Upper lobe of right lung (tissue), 1 donor: ENCODE results near the gene SLC39A11. TPM values are rescaled to one million over a fixed set of nuclear protein-coding genes. Genes with fewer than 3 reads are reported as not detected.

Source experiments
- ATAC-seq: fragments of 200-7000 bp; cut with Tn5 transposase; one replicate; pipeline ENCODE4 v1.9.1; 2020; ENCODE audit warnings: mild to moderate bottlenecking, moderate library complexity
- DNase-seq: peaks from one replicate; pipeline ENCODE4 v3.0.0-alpha.2; 2020
- H3K27ac ChIP-seq: fragments of 200-600 bp; one replicate; pipeline ENCODE4 v1.8.0; 2022
- H3K27me3 ChIP-seq: fragments of 200-600 bp; one replicate; pipeline ENCODE4 v1.8.0; 2022; ENCODE audit warnings: mild to moderate bottlenecking
- H3K36me3 ChIP-seq: fragments of 200-600 bp; one replicate; pipeline ENCODE4 v1.8.0; 2022
- H3K4me1 ChIP-seq: fragments of 200-600 bp; one replicate; pipeline ENCODE4 v1.8.0; 2022
- H3K4me3 ChIP-seq: fragments of 200-600 bp; one replicate; pipeline ENCODE4 v1.8.0; 2022; ENCODE audit warnings: mild to moderate bottlenecking
- H3K9me3 ChIP-seq: fragments of 200-600 bp; one replicate; pipeline ENCODE4 v1.8.0; 2022
- intact Hi-C: fragments of 100-400 bp; cut with DNase I; formaldehyde crosslinking; loops from one replicate; pipeline ENCODE4 v1.11.0; 2022
- total RNA-seq: library from RNA; stranded (reverse); fragmentation: NEBNext Ultra II Directional; extraction: Animal tissue kit (Norgen Biotek cat#: 25700); gene quantifications from one replicate; pipeline ENCODE4 v1.2.1, GENCODE V29; 2021
- TF ChIP-seq, protein P1 (sequence below): fragments of 200-600 bp; IDR thresholded peaks from one replicate; pipeline ENCODE4 v1.8.0; 2022; ENCODE audit warnings: antibody characterized with exemption
- donor health status: DM: no; HTN: yes; CAD: no; lungs with severe emphysema.

SLC39A11 gene
- total RNA-seq, 1 donor from 2014 or later = 33.7 TPM

DNA sequence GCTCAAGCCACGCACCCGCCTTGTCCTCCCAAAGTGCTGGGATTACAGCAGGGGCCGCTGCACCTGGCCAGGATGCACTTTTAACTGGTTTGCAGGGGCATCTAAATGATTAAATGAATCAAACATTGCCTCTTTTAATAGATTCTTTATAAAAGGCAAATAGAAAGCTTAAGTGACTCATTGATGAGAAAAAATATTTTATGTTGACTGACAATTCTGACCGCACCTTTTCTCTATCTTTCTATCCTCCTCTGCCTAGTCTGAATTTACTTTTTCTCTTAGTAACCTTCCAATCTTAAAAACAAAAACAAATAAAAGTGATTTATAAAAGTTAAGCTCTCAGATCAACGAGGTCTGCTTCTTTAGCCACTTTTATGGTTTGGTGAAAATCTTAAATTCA lies 35.3 kb downstream of the SLC39A11 start:
- DNase-seq (no peak), ATAC-seq (no peak)
- Histone ChIP-seq H3K4me1 (no peaks in the 10 kb centered on the region), H3K27ac (no peak overlapping the region), H3K36me3 (no peaks in the 10 kb centered on the region), H3K9me3 (no peaks in the 10 kb centered on the region), H3K27me3 (no peaks in the 10 kb centered on the region), H3K4me3 (no peak overlapping the region)
- intact Hi-C loops = no loop called here
- TF ChIP-seq, protein P1, sequence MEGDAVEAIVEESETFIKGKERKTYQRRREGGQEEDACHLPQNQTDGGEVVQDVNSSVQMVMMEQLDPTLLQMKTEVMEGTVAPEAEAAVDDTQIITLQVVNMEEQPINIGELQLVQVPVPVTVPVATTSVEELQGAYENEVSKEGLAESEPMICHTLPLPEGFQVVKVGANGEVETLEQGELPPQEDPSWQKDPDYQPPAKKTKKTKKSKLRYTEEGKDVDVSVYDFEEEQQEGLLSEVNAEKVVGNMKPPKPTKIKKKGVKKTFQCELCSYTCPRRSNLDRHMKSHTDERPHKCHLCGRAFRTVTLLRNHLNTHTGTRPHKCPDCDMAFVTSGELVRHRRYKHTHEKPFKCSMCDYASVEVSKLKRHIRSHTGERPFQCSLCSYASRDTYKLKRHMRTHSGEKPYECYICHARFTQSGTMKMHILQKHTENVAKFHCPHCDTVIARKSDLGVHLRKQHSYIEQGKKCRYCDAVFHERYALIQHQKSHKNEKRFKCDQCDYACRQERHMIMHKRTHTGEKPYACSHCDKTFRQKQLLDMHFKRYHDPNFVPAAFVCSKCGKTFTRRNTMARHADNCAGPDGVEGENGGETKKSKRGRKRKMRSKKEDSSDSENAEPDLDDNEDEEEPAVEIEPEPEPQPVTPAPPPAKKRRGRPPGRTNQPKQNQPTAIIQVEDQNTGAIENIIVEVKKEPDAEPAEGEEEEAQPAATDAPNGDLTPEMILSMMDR = no peak

DNA sequence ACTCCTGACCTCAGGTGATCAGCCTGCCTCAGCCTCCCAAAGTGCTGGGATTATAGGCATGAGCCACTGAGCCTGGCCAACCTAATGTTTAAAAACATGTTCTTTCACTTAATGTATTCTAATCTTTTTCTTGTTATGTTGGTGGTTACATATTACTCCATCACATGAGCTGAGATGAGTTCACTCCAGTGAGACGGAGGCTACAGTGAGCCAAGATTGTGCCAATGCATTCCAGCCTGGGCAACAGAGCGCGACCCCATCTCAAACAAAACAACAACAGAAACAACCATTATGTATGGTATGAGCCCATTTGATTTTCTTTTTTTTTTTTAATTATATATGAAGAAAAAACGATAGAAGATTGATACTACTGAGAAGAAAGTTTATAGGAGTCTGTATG lies 39.6 kb downstream of the SLC39A11 start:
- DNase-seq = no peak
- no peaks in the 10 kb centered on the region for H3K36me3 ChIP-seq
- ATAC-seq = no peak
- intact Hi-C loops = no loop called here
- no peaks in the 10 kb centered on the region for H3K4me1 ChIP-seq
- H3K27ac ChIP-seq = no peak overlapping the region
- TF ChIP-seq, protein P1 = no peak
- no peak overlapping the region for H3K4me3 ChIP-seq
- H3K9me3 ChIP-seq = no peaks in the 10 kb centered on the region
- no peaks in the 10 kb centered on the region for H3K27me3 ChIP-seq

DNA sequence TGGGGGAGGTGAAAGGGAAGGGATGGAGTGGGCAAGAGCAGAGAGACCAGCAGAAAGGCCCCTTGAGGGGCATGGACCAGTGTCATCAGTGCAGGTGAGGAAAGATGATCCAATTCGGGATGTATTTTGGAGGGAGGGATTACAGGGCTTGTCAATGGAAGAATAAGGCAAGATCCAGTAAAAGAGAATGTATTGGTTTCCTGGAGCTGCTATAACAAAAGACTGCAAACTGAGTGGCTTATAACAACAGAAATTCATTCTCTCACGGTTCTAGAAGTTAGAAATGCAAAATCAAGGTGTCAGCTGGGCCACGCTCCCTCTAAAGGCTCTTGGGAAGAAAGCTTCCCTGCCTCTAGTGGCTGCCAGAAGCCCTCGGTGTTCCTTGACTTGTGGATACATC lies 41.7 kb downstream of the SLC39A11 start:
- H3K27me3 ChIP-seq = no peaks in the 10 kb centered on the region
- no peak overlapping the region for H3K27ac ChIP-seq
- intact Hi-C loops = no loop called here
- no peak for DNase-seq
- H3K36me3 ChIP-seq = no peaks in the 10 kb centered on the region
- no peaks in the 10 kb centered on the region for H3K4me1 ChIP-seq
- TF ChIP-seq, protein P1 = no peak
- H3K4me3 ChIP-seq = no peak overlapping the region
- H3K9me3 ChIP-seq = no peaks in the 10 kb centered on the region
- ATAC-seq = no peak

DNA sequence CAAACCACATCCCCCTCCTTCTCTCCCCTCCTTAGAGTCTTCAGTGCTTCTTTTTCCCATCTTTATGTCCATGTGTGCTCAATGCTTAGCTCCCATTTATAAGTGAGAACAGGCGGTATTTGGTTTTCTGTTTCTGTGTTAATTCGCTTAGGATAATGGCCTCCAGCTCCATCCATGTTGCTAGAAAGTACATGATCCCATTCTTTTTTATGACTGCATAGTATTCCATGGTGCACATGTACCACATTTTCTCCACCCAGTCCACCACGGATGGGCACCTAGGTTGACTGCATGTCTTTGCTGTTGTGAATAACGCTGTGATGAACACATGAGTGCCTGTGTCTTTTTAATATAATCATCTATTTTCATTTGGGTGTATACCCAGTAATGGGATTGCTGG lies 44.3 kb downstream of the SLC39A11 start:
- H3K4me3 ChIP-seq = no peak overlapping the region
- H3K4me1 ChIP-seq = peaks cover 4% of the 10 kb centered on the region
- no peak overlapping the region for H3K27ac ChIP-seq
- intact Hi-C loops = no loop called here
- TF ChIP-seq, protein P1 = no peak
- no peaks in the 10 kb centered on the region for H3K36me3 ChIP-seq
- H3K9me3 ChIP-seq = no peaks in the 10 kb centered on the region
- DNase-seq (no peak), ATAC-seq (no peak)
- no peaks in the 10 kb centered on the region for H3K27me3 ChIP-seq

DNA sequence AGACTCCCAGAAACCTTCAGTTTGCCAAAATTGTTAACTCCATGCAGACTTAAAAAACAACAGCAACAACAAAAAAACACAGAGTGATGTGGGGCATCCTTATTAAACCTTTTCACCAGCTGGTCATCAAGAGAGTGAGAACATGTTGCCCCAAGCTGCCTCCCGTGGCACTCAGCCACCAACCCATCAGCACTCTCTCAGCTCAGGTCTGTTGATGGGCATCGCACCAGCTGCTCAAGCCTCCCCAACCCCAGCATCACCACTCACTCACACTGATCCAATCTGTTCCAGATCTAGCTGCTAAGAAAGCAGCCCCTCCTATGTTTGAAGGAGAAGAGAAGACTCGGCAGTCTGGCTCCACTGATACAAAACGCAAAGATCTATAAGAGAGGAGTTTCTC lies 46.8 kb downstream of the SLC39A11 start:
- DNase-seq = no peak
- Histone ChIP-seq H3K9me3 (no peaks in the 10 kb centered on the region), H3K4me3 (no peak overlapping the region), H3K36me3 (no peaks in the 10 kb centered on the region), H3K27me3 (no peaks in the 10 kb centered on the region), H3K4me1 (peaks cover 9% of the 10 kb centered on the region), H3K27ac (no peak overlapping the region)
- ATAC-seq = no peak
- intact Hi-C loops = no loop called here
- TF ChIP-seq, protein P1 = no peak
